ENCODE results near the gene DUSP22. TPM values are rescaled to one million over a fixed set of nuclear protein-coding genes. Genes with fewer than 3 reads are reported as not detected.

Gene DUSP22
- total and polyA plus RNA-seq, 2 of the 8 experiments (the other 6 are each of a cell fraction or from before 2014, with no cell fraction given), result 15.5 to 32.4 TPM

- Histone ChIP-seq H3K4me2 (ENCODE audit: insufficient read depth in 1 of 2, low read depth in 2 of 2, low read length in 2 of 2) (no peak overlapping the region), H4K5ac (ENCODE audit: insufficient read length, low read depth, low read length) (no peak overlapping the region), H3K4me3 (ENCODE audit: extremely low read depth in 1 of 4, insufficient read depth in 2 of 4, low read depth in 3 of 4, low read length in 4 of 4) (no peak overlapping the region), H3K36me3 (ENCODE audit: control insufficient read depth in 2 of 4, insufficient read depth in 4 of 4, low read length in 3 of 4) (no peaks in the 10 kb centered on the region; a peak in 1 of 8 replicates), H2BK15ac (ENCODE audit: low read length) (no peak overlapping the region), H4K91ac (replicated peaks; ENCODE audit: insufficient read length, low read length) (no peak overlapping the region), H2BK5ac (ENCODE audit: low read depth, low read length) (no peak overlapping the region), H3K9me3 (ENCODE audit: insufficient read depth in 2 of 2, low read depth in 1 of 2, low read length in 1 of 2) (peaks cover 56 to 87% of the 10 kb centered on the region in 2 experiments), H2BK120ac (replicated peaks; ENCODE audit: low read depth, low read length) (no peak overlapping the region), H3K4me1 (replicated peaks in 1 of 4; ENCODE audit: control insufficient read depth in 3 of 4, insufficient read depth in 4 of 4, low read length in 3 of 4) (no peaks in the 10 kb centered on the region; a peak in 2 of 7 replicates), H2AK5ac (ENCODE audit: low read depth, low read length) (no peak overlapping the region), H3K9ac (replicated peaks in 1 of 4; ENCODE audit: extremely low read depth in 1 of 4, low read depth in 3 of 4, low read length in 3 of 4) (no peak overlapping the region), H4K8ac (ENCODE audit: extremely low read depth, insufficient read depth, low read length) (no peak overlapping the region), H3K56ac (replicated peaks; ENCODE audit: insufficient read length, low read depth, low read length) (no peak overlapping the region), H3K14ac (ENCODE audit: insufficient read length) (no peak overlapping the region), H2BK20ac (ENCODE audit: low read length) (no peak overlapping the region), H3K27me3 (replicated peaks in 1 of 4; ENCODE audit: control insufficient read depth in 3 of 4, extremely low read depth in 1 of 4, insufficient read depth in 3 of 4, low read length in 3 of 4) (no peaks in the 10 kb centered on the region; a peak in 2 of 7 replicates), H3K23ac (ENCODE audit: insufficient read length) (no peak overlapping the region), H3K23me2 (ENCODE audit: low read depth, low read length) (no peaks in the 10 kb centered on the region; the same call in 1 of the 2 replicates), H3K79me1 (ENCODE audit: low read depth, low read length) (no peaks in the 10 kb centered on the region), H2BK12ac (ENCODE audit: low read depth, low read length) (no peak overlapping the region), H2AFZ (ENCODE audit: low read length) (no peak overlapping the region), H3K18ac (ENCODE audit: extremely low read depth, low read length) (no peak overlapping the region), H4K20me1 (replicated peaks in 1 of 2; ENCODE audit: control insufficient read depth in 1 of 2, insufficient read depth in 2 of 2, low read length in 2 of 2) (peaks cover 0 to 2% of the 10 kb centered on the region in 2 experiments), H3K27ac (ENCODE audit: low read depth, low read length) (no peak overlapping the region), H3K4ac (replicated peaks; ENCODE audit: insufficient read length, low read depth, low read length) (no peak overlapping the region), H3K79me2 (ENCODE audit: control insufficient read depth in 1 of 2, insufficient read depth in 2 of 2, low read length in 2 of 2) (no peaks in the 10 kb centered on the region)
- CTCF ChIA-PET (ENCODE audit: partially characterized antibody), result interaction anchor here (0.5 to 5.1 kb wide), 33 partner anchors 11 to 232 kb away, joined by 3 to 48 read pairs (median 4); no protein-coding TSS in a partner anchor
- FAIRE-seq, result no peak
- TF ChIP-seq, protein P1, sequence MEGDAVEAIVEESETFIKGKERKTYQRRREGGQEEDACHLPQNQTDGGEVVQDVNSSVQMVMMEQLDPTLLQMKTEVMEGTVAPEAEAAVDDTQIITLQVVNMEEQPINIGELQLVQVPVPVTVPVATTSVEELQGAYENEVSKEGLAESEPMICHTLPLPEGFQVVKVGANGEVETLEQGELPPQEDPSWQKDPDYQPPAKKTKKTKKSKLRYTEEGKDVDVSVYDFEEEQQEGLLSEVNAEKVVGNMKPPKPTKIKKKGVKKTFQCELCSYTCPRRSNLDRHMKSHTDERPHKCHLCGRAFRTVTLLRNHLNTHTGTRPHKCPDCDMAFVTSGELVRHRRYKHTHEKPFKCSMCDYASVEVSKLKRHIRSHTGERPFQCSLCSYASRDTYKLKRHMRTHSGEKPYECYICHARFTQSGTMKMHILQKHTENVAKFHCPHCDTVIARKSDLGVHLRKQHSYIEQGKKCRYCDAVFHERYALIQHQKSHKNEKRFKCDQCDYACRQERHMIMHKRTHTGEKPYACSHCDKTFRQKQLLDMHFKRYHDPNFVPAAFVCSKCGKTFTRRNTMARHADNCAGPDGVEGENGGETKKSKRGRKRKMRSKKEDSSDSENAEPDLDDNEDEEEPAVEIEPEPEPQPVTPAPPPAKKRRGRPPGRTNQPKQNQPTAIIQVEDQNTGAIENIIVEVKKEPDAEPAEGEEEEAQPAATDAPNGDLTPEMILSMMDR (IDR thresholded peaks at IDR 0.05; ENCODE audit: control extremely low read depth in 1 of 3, insufficient read depth in 1 of 3, low read depth in 1 of 3, low read length in 3 of 3), result peak in 1 of 3 experiments; percentile 30; a peak in 2 of 4 replicates
- TF ChIP-seq JUN (IDR thresholded peaks at IDR 0.05; ENCODE audit: low read depth, low read length) (no peak), RAD21 (IDR thresholded peaks at IDR 0.05 in 1 of 2, conservative IDR thresholded peaks at IDR 0.05 in 1 of 2; ENCODE audit: low read depth in 2 of 2, low read length in 2 of 2) (peak; percentile 14 to 33; a peak in 3 of 4 replicates), RFX5 (IDR thresholded peaks at IDR 0.05; ENCODE audit: borderline replicate concordance, low read depth, low read length) (no peak), POLR2AphosphoS5 (IDR thresholded peaks at IDR 0.05; ENCODE audit: low read depth, low read length) (no peak)
- 85% methylated on average over 31 of the region's 31 CpGs; no CpG with 5 or more reads in 1 of the 2 experiments for WGBS, 2 experiments (ENCODE audit: extremely low coverage in 1 of 2, insufficient coverage in 1 of 2, insufficient read length in 1 of 2, insufficient replicate concordance in 2 of 2, low coverage in 1 of 2, low lambda C conversion rate in 2 of 2, missing lambda C conversion rate in 1 of 2)
- POLR2A ChIA-PET (ENCODE audit: partially characterized antibody), result no interaction called here
- DNase-seq (ENCODE audit: low read depth in 1 of 2, low spot score in 2 of 2), result no peak
Measured at GRCh38 chr6:351011-351866, 59.0 kb downstream of the DUSP22 start.
